AG04450 (cell line): ENCODE results near the gene NUB1. TPM values are rescaled to one million over a fixed set of nuclear protein-coding genes. Genes with fewer than 3 reads are reported as not detected.

Source experiments
- CTCF ChIA-PET: fragments of 300-600, 350-600 bp; formaldehyde crosslinking; extraction: SDS; loops from one replicate; lab custom pipeline; 2022; ENCODE audit warnings: antibody characterized with exemption, inconsistent platforms; lab: Charles Lee
- POLR2A ChIA-PET: fragments of 350-600 bp; formaldehyde crosslinking; extraction: SDS; loops from one replicate; lab custom pipeline; 2021; ENCODE audit warnings: antibody characterized with exemption, inconsistent platforms; lab: Yijun Ruan, JAX
- DNase-seq: peaks from one replicate; pipeline ENCODE4 v3.0.0-alpha.2; 2011; ENCODE audit warnings: low read depth, low spot score
- H3K27ac ChIP-seq: one replicate; pipeline ENCODE4 v1.5.1; 2012; ENCODE audit warnings: low read depth, low read length, control low read depth
- H3K27me3 ChIP-seq: one replicate; pipeline ENCODE4 v1.6.0; 2012; ENCODE audit warnings: low read length; ENCODE audit not compliant: control insufficient read depth, insufficient read depth
- H3K4me3 ChIP-seq: 2 replicates; pipeline ENCODE4 v1.5.1; 2011; ENCODE audit warnings: mild to moderate bottlenecking, low read depth, low read length, control low read depth
- H3K9me3 ChIP-seq: 2 replicates; pipeline ENCODE4 v1.5.1; 2012; ENCODE audit warnings: low read length; ENCODE audit not compliant: control insufficient read depth, insufficient read depth
- polyA plus RNA-seq: library from polyadenylated mRNA; depleted of rRNA; stranded (reverse); fragments of >200 nt; gene quantifications from 2 replicates; pipeline ENCODE4 v1.2.3, GENCODE V29; 2011
- TF ChIP-seq, protein P1 (sequence below): IDR thresholded peaks from 2 replicates; pipeline ENCODE4 v1.5.1; 2011; ENCODE audit warnings: low read depth, low read length, control low read depth, inconsistent platforms

Gene NUB1
- polyA plus RNA-seq, 1 experiment, result 64.1 TPM

- POLR2A ChIA-PET, result interaction anchor here (0.6 kb wide), 1 partner anchor 126 kb away, joined by 3 read pairs; no protein-coding TSS in a partner anchor
These were observed 1.8 kb upstream of the NUB1 start for GRCh38 chr7:151339651-151340382.

DNA sequence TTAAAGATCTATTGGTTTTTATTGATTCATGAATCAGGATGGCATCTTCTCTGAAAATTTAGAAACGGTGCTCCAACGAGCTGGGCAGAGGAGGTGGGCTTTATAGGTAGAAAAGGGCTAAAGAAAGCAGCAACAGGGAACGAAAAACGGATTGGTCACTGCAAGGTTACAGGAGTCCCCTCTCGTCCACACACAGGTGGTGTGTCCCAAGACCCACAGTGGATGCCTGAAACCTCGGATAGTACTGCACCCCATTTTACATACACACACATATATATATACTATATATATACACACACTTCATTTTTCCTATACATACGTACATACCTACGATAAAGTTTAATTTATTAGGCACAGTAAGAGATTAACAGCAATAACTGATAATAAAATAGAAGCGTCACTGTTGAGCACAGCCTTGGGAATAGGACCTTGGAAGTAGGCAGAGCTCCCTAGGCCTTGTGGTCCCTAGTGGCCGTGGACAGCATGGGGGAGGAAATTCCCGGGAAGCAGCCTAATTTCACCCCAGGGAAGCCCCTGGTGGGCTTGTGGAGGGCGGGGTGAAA, 737 bp upstream of the NUB1 start:
- no peak for DNase-seq

More at GRCh38 chr7:151339651-151340382, 1.8 kb upstream of the NUB1 start:
- Histone ChIP-seq H3K4me3 (no peak overlapping the region), H3K9me3 (0 out of 2 replicates have a peak, but pooled peaks cover 2% of the 10 kb centered on the region), H3K27me3 (peaks cover 8% of the 10 kb centered on the region), H3K27ac (no peak overlapping the region)
- CTCF ChIA-PET, result interaction anchor here (0.6 to 2.5 kb wide), 5 partner anchors 10 to 30 kb away, joined by 3 to 12 read pairs (median 4); no protein-coding TSS in a partner anchor
- no peak for DNase-seq
- TF ChIP-seq, protein P1, sequence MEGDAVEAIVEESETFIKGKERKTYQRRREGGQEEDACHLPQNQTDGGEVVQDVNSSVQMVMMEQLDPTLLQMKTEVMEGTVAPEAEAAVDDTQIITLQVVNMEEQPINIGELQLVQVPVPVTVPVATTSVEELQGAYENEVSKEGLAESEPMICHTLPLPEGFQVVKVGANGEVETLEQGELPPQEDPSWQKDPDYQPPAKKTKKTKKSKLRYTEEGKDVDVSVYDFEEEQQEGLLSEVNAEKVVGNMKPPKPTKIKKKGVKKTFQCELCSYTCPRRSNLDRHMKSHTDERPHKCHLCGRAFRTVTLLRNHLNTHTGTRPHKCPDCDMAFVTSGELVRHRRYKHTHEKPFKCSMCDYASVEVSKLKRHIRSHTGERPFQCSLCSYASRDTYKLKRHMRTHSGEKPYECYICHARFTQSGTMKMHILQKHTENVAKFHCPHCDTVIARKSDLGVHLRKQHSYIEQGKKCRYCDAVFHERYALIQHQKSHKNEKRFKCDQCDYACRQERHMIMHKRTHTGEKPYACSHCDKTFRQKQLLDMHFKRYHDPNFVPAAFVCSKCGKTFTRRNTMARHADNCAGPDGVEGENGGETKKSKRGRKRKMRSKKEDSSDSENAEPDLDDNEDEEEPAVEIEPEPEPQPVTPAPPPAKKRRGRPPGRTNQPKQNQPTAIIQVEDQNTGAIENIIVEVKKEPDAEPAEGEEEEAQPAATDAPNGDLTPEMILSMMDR, result no peak

GRCh38 chr7:151342102-151342646, 562 bp downstream of the NUB1 start:
- Histone ChIP-seq H3K9me3 (0 out of 2 replicates have a peak, but pooled peaks cover 2% of the 10 kb centered on the region), H3K27ac (no peak overlapping the region), H3K4me3 (peak overlapping the region; percentile 71), H3K27me3 (peaks cover 7% of the 10 kb centered on the region)
- DNase-seq, result no peak
- ChIA-PET CTCF (interaction anchor here (1.1 to 2.5 kb wide), 4 partner anchors 10 to 38 kb away, joined by 3 to 12 read pairs (median 4); no protein-coding TSS in a partner anchor), POLR2A (interaction anchor here (0.9 to 1.1 kb wide), 3 partner anchors 24 to 162 kb away, joined by 3 to 5 read pairs (median 3); no protein-coding TSS in a partner anchor)
- TF ChIP-seq, protein P1, result no peak

More for the DNA sequence above, 737 bp upstream of the NUB1 start:
- POLR2A ChIA-PET, result interaction anchor here (0.6 to 1.1 kb wide), 7 partner anchors 13 to 163 kb away, joined by 3 to 7 read pairs (median 4); no protein-coding TSS in a partner anchor
- Histone ChIP-seq H3K27ac (no peak overlapping the region), H3K9me3 (0 out of 2 replicates have a peak, but pooled peaks cover 2% of the 10 kb centered on the region), H3K27me3 (peaks cover 7% of the 10 kb centered on the region), H3K4me3 (peak overlapping the region; percentile 50)
- CTCF ChIA-PET, result interaction anchor here (0.7 to 2.5 kb wide), 5 partner anchors 12 to 110 kb away, joined by 3 to 12 read pairs (median 3); no protein-coding TSS in a partner anchor
- TF ChIP-seq, protein P1, result 0 out of 2 replicates have a peak, but pooled peaks have one; percentile 14

DNA sequence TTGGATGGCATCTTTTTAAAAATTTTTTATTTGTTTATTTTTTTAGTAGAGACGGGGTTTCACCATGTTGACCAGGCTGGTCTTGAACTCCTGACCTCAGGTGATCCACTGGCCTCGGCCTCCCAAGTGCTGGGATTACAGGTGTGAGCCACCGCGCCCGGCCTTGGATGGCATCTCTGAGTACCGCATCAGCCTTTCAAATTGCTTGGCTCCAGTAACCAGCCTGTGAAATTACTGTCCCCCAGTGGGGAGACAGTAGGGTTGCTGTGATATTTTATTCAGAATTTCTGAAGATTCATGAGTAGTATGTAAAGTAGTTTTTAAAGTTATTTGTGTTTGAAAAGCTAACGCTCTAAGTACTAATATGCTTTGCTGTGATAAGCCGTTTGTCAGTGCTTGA, 1.2 kb downstream of the NUB1 start:
- ChIA-PET CTCF (interaction anchor here (0.7 to 2.8 kb wide), 6 partner anchors 8 to 99 kb away, joined by 3 to 33 read pairs (median 6); no protein-coding TSS in a partner anchor), POLR2A (no interaction called here)
- DNase-seq, result no peak
- TF ChIP-seq, protein P1, result no peak
- H3K27me3 ChIP-seq, result peaks cover 7% of the 10 kb centered on the region
- H3K27ac ChIP-seq, result no peak overlapping the region
- H3K4me3 ChIP-seq, result peak overlapping the region; percentile 71
- 0 out of 2 replicates have a peak, but pooled peaks cover 2% of the 10 kb centered on the region for H3K9me3 ChIP-seq
